Measurements from ENCODE around the gene APOO.
"Not testable (repeated sequence)": the region's sequence is repeated elsewhere in the genome, so short reads cannot be mapped to it uniquely, and the experiment has no call there.

APOO gene

GRCh38 chrX:23901805-23902204 lies 5.9 kb downstream of the APOO start:
- H3K4me3 ChIP-seq (ENCODE audit: low read length): no peak overlapping the region

GRCh38 chrX:23901060-23901459 lies 6.7 kb downstream of the APOO start:
- Histone ChIP-seq H3K27ac (ENCODE audit: low read depth, low read length) (no peak overlapping the region), H3K36me3 (ENCODE audit: insufficient read depth, low read length) (no peaks in the 10 kb centered on the region), H3K9me3 (ENCODE audit: insufficient read depth, low read depth, low read length) (no peaks in the 10 kb centered on the region), H3K9ac (ENCODE audit: low read depth, low read length) (no peak overlapping the region), H3K4me1 (ENCODE audit: insufficient read depth, low read length) (peaks cover 22% of the 10 kb centered on the region), H3K4me3 (ENCODE audit: low read length) (no peak overlapping the region), H3K27me3 (ENCODE audit: insufficient read depth, low read length) (no peaks in the 10 kb centered on the region)
- WGBS: 77% methylated on average over 1 of the region's 3 CpGs

More at GRCh38 chrX:23901805-23902204, 5.9 kb downstream of the APOO start:
- Histone ChIP-seq H3K27ac (ENCODE audit: low read depth, low read length) (no peak overlapping the region), H3K27me3 (ENCODE audit: insufficient read depth, low read length) (no peaks in the 10 kb centered on the region), H3K4me1 (ENCODE audit: insufficient read depth, low read length) (peaks cover 22% of the 10 kb centered on the region), H3K9me3 (ENCODE audit: insufficient read depth, low read depth, low read length) (no peaks in the 10 kb centered on the region), H3K9ac (ENCODE audit: low read depth, low read length) (no peak overlapping the region), H3K36me3 (ENCODE audit: insufficient read depth, low read length) (no peaks in the 10 kb centered on the region)
- 83% methylated on average over 1 of the region's 1 CpG for WGBS

GRCh38 chrX:23900220-23900797 lies 7.4 kb downstream of the APOO start:
- Histone ChIP-seq H3K36me3 (ENCODE audit: insufficient read depth, low read length) (no peaks in the 10 kb centered on the region), H3K9me3 (ENCODE audit: insufficient read depth, low read depth, low read length) (no peaks in the 10 kb centered on the region), H3K4me3 (ENCODE audit: low read length) (no peak overlapping the region), H3K27me3 (ENCODE audit: insufficient read depth, low read length) (no peaks in the 10 kb centered on the region), H3K9ac (ENCODE audit: low read depth, low read length) (no peak overlapping the region), H3K4me1 (ENCODE audit: insufficient read depth, low read length) (peaks cover 22% of the 10 kb centered on the region), H3K27ac (ENCODE audit: low read depth, low read length) (no peak overlapping the region)
- 86% methylated on average over 12 of the region's 12 CpGs for WGBS

GRCh38 chrX:23898412-23898959 lies 9.3 kb downstream of the APOO start:
- no peak overlapping the region for H3K4me3 ChIP-seq (ENCODE audit: low read length)
- H3K4me1 ChIP-seq (ENCODE audit: insufficient read depth, low read length): peaks cover 22% of the 10 kb centered on the region
- H3K36me3 ChIP-seq (ENCODE audit: insufficient read depth, low read length): no peaks in the 10 kb centered on the region
- H3K9ac ChIP-seq (ENCODE audit: low read depth, low read length): no peak overlapping the region
- no peaks in the 10 kb centered on the region for H3K9me3 ChIP-seq (ENCODE audit: insufficient read depth, low read depth, low read length)
- no peaks in the 10 kb centered on the region for H3K27me3 ChIP-seq (ENCODE audit: insufficient read depth, low read length)
- no peak overlapping the region for H3K27ac ChIP-seq (ENCODE audit: low read depth, low read length)
- 92% methylated on average over 2 of the region's 3 CpGs for WGBS

GRCh38 chrX:23896981-23897380 lies 10.8 kb downstream of the APOO start:
- Histone ChIP-seq H3K9me3 (ENCODE audit: insufficient read depth, low read depth, low read length) (no peaks in the 10 kb centered on the region), H3K27ac (ENCODE audit: low read depth, low read length) (no peak overlapping the region), H3K4me3 (ENCODE audit: low read length) (no peak overlapping the region), H3K36me3 (ENCODE audit: insufficient read depth, low read length) (no peaks in the 10 kb centered on the region), H3K4me1 (ENCODE audit: insufficient read depth, low read length) (peaks cover 18% of the 10 kb centered on the region), H3K9ac (ENCODE audit: low read depth, low read length) (no peak overlapping the region), H3K27me3 (ENCODE audit: insufficient read depth, low read length) (no peaks in the 10 kb centered on the region)
- 100% methylated on average over 1 of the region's 2 CpGs for WGBS

- peaks cover 14% of the 10 kb centered on the region for H3K4me1 ChIP-seq (ENCODE audit: insufficient read depth, low read length)
- 95% methylated on average over 2 of the region's 4 CpGs for WGBS
- H3K4me3 ChIP-seq (ENCODE audit: low read length); H3K36me3 ChIP-seq (ENCODE audit: insufficient read depth, low read length); H3K27me3 ChIP-seq (ENCODE audit: insufficient read depth, low read length); H3K9ac ChIP-seq (ENCODE audit: low read depth, low read length); H3K27ac ChIP-seq (ENCODE audit: low read depth, low read length); H3K9me3 ChIP-seq (ENCODE audit: insufficient read depth, low read depth, low read length): not testable (repeated sequence)
Observed at GRCh38 chrX:23896539-23896938, 11.2 kb downstream of the APOO start.

- not testable (repeated sequence) for H3K36me3 ChIP-seq (ENCODE audit: insufficient read depth, low read length); H3K9ac ChIP-seq (ENCODE audit: low read depth, low read length); H3K4me3 ChIP-seq (ENCODE audit: low read length); H3K27me3 ChIP-seq (ENCODE audit: insufficient read depth, low read length); H3K9me3 ChIP-seq (ENCODE audit: insufficient read depth, low read depth, low read length); H3K27ac ChIP-seq (ENCODE audit: low read depth, low read length)
- WGBS: 96% methylated on average over 6 of the region's 6 CpGs
- peaks cover 11% of the 10 kb centered on the region for H3K4me1 ChIP-seq (ENCODE audit: insufficient read depth, low read length)
Observed at GRCh38 chrX:23894993-23895392, 12.7 kb downstream of the APOO start.

GRCh38 chrX:23890933-23891332 lies 16.8 kb downstream of the APOO start:
- 0 out of 2 replicates have a peak, but pooled peaks cover 2% of the 10 kb centered on the region for H3K4me1 ChIP-seq (ENCODE audit: insufficient read depth, low read length)
- H3K4me3 ChIP-seq (ENCODE audit: low read length): no peak overlapping the region
- WGBS: 93% methylated on average over 4 of the region's 4 CpGs
- no peaks in the 10 kb centered on the region for H3K36me3 ChIP-seq (ENCODE audit: insufficient read depth, low read length)
- H3K9ac ChIP-seq (ENCODE audit: low read depth, low read length): no peak overlapping the region
- no peak overlapping the region for H3K27ac ChIP-seq (ENCODE audit: low read depth, low read length)
- H3K27me3 ChIP-seq (ENCODE audit: insufficient read depth, low read length): no peaks in the 10 kb centered on the region
- H3K9me3 ChIP-seq (ENCODE audit: insufficient read depth, low read depth, low read length): no peaks in the 10 kb centered on the region

GRCh38 chrX:23888887-23889501 lies 18.7 kb downstream of the APOO start:
- Histone ChIP-seq H3K4me1 (ENCODE audit: insufficient read depth, low read length) (0 out of 2 replicates have a peak, but pooled peaks cover 10% of the 10 kb centered on the region), H3K9ac (ENCODE audit: low read depth, low read length) (no peak overlapping the region)
- 87% methylated on average over 1 of the region's 3 CpGs for WGBS

GRCh38 chrX:23887918-23888317 lies 19.8 kb downstream of the APOO start:
- H3K36me3 ChIP-seq (ENCODE audit: insufficient read depth, low read length): no peaks in the 10 kb centered on the region
- H3K27ac ChIP-seq (ENCODE audit: low read depth, low read length): no peak overlapping the region
- no peaks in the 10 kb centered on the region for H3K9me3 ChIP-seq (ENCODE audit: insufficient read depth, low read depth, low read length)
- H3K4me3 ChIP-seq (ENCODE audit: low read length): no peak overlapping the region
- H3K9ac ChIP-seq (ENCODE audit: low read depth, low read length): no peak overlapping the region
- 93% methylated on average over 3 of the region's 4 CpGs for WGBS
- H3K27me3 ChIP-seq (ENCODE audit: insufficient read depth, low read length): no peaks in the 10 kb centered on the region
- peaks cover 16% of the 10 kb centered on the region; the same call in 1 of the 2 replicates for H3K4me1 ChIP-seq (ENCODE audit: insufficient read depth, low read length)

More at GRCh38 chrX:23888887-23889501, 18.7 kb downstream of the APOO start:
- Histone ChIP-seq H3K27ac (ENCODE audit: low read depth, low read length) (no peak overlapping the region), H3K4me3 (ENCODE audit: low read length) (no peak overlapping the region), H3K36me3 (ENCODE audit: insufficient read depth, low read length) (no peaks in the 10 kb centered on the region), H3K27me3 (ENCODE audit: insufficient read depth, low read length) (no peaks in the 10 kb centered on the region), H3K9me3 (ENCODE audit: insufficient read depth, low read depth, low read length) (no peaks in the 10 kb centered on the region)

GRCh38 chrX:23887451-23887850 lies 20.3 kb downstream of the APOO start:
- Histone ChIP-seq H3K36me3 (ENCODE audit: insufficient read depth, low read length) (no peaks in the 10 kb centered on the region), H3K9me3 (ENCODE audit: insufficient read depth, low read depth, low read length) (no peaks in the 10 kb centered on the region), H3K27ac (ENCODE audit: low read depth, low read length) (no peak overlapping the region), H3K4me1 (ENCODE audit: insufficient read depth, low read length) (peaks cover 16% of the 10 kb centered on the region; the same call in 1 of the 2 replicates), H3K9ac (ENCODE audit: low read depth, low read length) (no peak overlapping the region), H3K27me3 (ENCODE audit: insufficient read depth, low read length) (no peaks in the 10 kb centered on the region), H3K4me3 (ENCODE audit: low read length) (no peak overlapping the region)
- WGBS: 97% methylated on average over 6 of the region's 6 CpGs
